ENCODE data around the gene GLIS1. TPM values are rescaled to one million over a fixed set of nuclear protein-coding genes. Genes with fewer than 3 reads are reported as not detected.

The GLIS1 gene
- total RNA-seq, 2 donors from 2014 or later = not detected

GRCh38 chr1:53544728-53545515, 194.0 kb downstream of the GLIS1 start:
- Mint-ChIP-seq H3K9me3 (no peaks in the 10 kb centered on the region), H3K27me3 (ENCODE audit: low read depth) (no peaks in the 10 kb centered on the region), H3K27ac (no peak overlapping the region), H3K36me3 (ENCODE audit: insufficient read depth in 2 of 2) (no peaks in the 10 kb centered on the region), H3K4me1 (ENCODE audit: low read depth) (no peaks in the 10 kb centered on the region), H3K4me3 (no peak overlapping the region)
- DNase-seq (no peak), ATAC-seq (replicated peaks in 1 of 2) (no peak)

- Mint-ChIP-seq H3K27ac (no peak overlapping the region), H3K4me1 (ENCODE audit: low read depth) (no peaks in the 10 kb centered on the region), H3K27me3 (ENCODE audit: low read depth) (no peaks in the 10 kb centered on the region), H3K36me3 (ENCODE audit: insufficient read depth in 2 of 2) (no peaks in the 10 kb centered on the region), H3K4me3 (no peak overlapping the region), H3K9me3 (no peaks in the 10 kb centered on the region)
- ATAC-seq (replicated peaks in 1 of 2) (no peak), DNase-seq (no peak)
Measured at GRCh38 chr1:53543778-53544695, 194.9 kb downstream of the GLIS1 start.

- ATAC-seq (replicated peaks in 1 of 2) (no peak), DNase-seq (no peak)
- no peaks in the 10 kb centered on the region for H3K4me1 Mint-ChIP-seq (ENCODE audit: low read depth)
- no peaks in the 10 kb centered on the region for H3K27me3 Mint-ChIP-seq (ENCODE audit: low read depth)
- no peaks in the 10 kb centered on the region for H3K9me3 Mint-ChIP-seq
- no peaks in the 10 kb centered on the region for H3K36me3 Mint-ChIP-seq (ENCODE audit: insufficient read depth in 2 of 2)
- H3K4me3 Mint-ChIP-seq = no peak overlapping the region
- H3K27ac Mint-ChIP-seq = no peak overlapping the region
Measured at GRCh38 chr1:53543130-53543777, 195.7 kb downstream of the GLIS1 start.

DNA sequence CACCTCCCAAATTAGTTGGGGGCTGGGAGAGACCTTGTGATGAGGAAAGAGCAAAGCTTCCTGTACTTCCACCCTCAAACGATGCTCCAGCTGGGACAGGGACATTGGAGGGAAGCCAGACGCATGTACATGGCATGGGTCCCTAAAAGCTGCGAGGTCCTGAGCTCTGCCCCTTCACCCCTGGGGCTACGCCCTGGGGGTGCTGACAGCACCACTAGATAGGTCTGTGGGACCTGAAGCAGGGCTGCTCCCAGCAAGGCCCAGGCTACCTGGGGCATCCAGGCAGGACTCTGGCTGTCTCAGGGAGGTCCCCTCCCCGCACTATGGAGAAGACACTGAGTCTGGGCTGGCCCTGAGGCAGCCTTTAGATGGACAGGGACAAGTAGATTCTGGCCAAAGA, 196.4 kb downstream of the GLIS1 start:
- H3K9me3 Mint-ChIP-seq = no peaks in the 10 kb centered on the region
- no peak overlapping the region for H3K27ac Mint-ChIP-seq
- no peaks in the 10 kb centered on the region for H3K27me3 Mint-ChIP-seq (ENCODE audit: low read depth)
- no peak for ATAC-seq (replicated peaks in 1 of 2)
- DNase-seq = no peak
- H3K4me3 Mint-ChIP-seq = no peak overlapping the region
- no peaks in the 10 kb centered on the region for H3K36me3 Mint-ChIP-seq (ENCODE audit: insufficient read depth in 2 of 2)
- no peaks in the 10 kb centered on the region for H3K4me1 Mint-ChIP-seq (ENCODE audit: low read depth)

DNA sequence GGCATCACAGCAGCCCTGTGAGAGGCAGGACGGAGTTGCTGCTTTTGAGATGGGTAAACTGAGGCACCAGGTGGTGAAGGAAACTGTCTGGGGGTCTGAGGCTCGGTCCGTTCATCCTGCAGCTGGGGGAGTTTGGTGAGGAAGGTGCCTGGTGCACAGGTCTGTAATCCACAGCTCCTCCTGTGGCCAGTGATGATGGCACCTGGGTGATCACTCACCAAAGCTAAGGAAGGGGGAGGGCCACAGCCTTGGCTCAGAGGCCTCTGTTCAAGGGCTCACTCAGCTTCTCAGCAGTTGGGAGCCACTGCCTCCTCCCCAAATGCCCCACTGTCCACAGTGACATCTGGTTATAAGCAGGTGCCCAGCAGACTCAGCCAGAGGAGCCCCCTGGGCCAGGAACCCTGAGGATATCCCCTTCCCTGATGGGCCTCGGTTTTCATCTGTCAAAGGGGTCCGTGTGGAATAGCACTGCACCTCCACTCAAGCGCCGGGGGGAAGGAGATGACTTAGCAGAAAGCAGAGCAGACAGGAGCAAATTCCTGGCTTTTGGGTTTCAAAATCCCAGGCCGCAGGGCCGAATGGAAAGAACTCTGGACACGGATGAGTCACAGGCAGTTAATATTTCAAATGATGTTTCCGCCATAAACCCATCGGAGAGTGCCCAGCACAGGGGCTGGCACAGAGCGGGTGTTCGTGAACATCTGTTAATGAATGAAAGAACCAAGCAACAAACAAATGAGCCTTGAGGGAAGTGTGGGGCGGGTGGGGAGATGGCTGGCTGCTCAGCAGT, 197.0 kb downstream of the GLIS1 start:
- no peaks in the 10 kb centered on the region for H3K4me1 Mint-ChIP-seq (ENCODE audit: low read depth)
- H3K36me3 Mint-ChIP-seq (ENCODE audit: insufficient read depth in 2 of 2) = no peaks in the 10 kb centered on the region
- DNase-seq = peak in 1 of 2 donors; percentile 6
- no peak overlapping the region for H3K27ac Mint-ChIP-seq
- H3K4me3 Mint-ChIP-seq = no peak overlapping the region
- no peaks in the 10 kb centered on the region for H3K27me3 Mint-ChIP-seq (ENCODE audit: low read depth)
- ATAC-seq (replicated peaks in 1 of 2) = peak in 1 of 2 donors; percentile 30
- H3K9me3 Mint-ChIP-seq = no peaks in the 10 kb centered on the region

DNA sequence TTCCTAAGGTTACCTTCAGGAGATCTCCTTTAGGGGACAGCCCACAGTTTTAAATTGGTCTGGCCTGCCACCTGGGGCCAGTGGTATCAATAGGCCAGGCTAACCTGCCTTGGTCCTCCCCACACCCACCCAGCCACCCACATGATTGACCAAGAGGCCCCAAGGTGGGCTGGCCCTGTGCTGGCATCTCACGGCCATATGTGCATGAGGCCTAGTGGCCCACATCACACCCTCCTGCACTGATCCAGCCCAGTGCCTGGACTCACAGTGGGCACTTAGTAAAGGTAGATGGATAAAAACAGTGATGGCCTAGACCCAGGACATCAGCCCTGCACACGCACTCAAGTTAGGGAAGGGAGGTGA, 197.7 kb downstream of the GLIS1 start:
- DNase-seq = no peak
- no peak overlapping the region for H3K4me3 Mint-ChIP-seq
- no peaks in the 10 kb centered on the region for H3K27me3 Mint-ChIP-seq (ENCODE audit: low read depth)
- no peak for ATAC-seq (replicated peaks in 1 of 2)
- H3K36me3 Mint-ChIP-seq (ENCODE audit: insufficient read depth in 2 of 2) = no peaks in the 10 kb centered on the region
- H3K27ac Mint-ChIP-seq = no peak overlapping the region
- H3K9me3 Mint-ChIP-seq = no peaks in the 10 kb centered on the region
- H3K4me1 Mint-ChIP-seq (ENCODE audit: low read depth) = no peaks in the 10 kb centered on the region

GRCh38 chr1:53540604-53541262, 198.2 kb downstream of the GLIS1 start:
- DNase-seq = no peak
- Mint-ChIP-seq H3K27ac (no peak overlapping the region), H3K9me3 (no peaks in the 10 kb centered on the region), H3K36me3 (ENCODE audit: insufficient read depth in 2 of 2) (no peaks in the 10 kb centered on the region), H3K4me1 (ENCODE audit: low read depth) (no peaks in the 10 kb centered on the region), H3K4me3 (no peak overlapping the region), H3K27me3 (ENCODE audit: low read depth) (no peaks in the 10 kb centered on the region)
- no peak for ATAC-seq (replicated peaks in 1 of 2)

GRCh38 chr1:53539711-53540603, 199.0 kb downstream of the GLIS1 start:
- H3K4me3 Mint-ChIP-seq = no peak overlapping the region
- H3K36me3 Mint-ChIP-seq (ENCODE audit: insufficient read depth in 2 of 2) = no peaks in the 10 kb centered on the region
- DNase-seq = no peak
- H3K27ac Mint-ChIP-seq = no peak overlapping the region
- H3K27me3 Mint-ChIP-seq (ENCODE audit: low read depth) = no peaks in the 10 kb centered on the region
- no peak for ATAC-seq (replicated peaks in 1 of 2)
- H3K9me3 Mint-ChIP-seq = no peaks in the 10 kb centered on the region
- H3K4me1 Mint-ChIP-seq (ENCODE audit: low read depth) = no peaks in the 10 kb centered on the region

GRCh38 chr1:53539226-53539625, 199.7 kb downstream of the GLIS1 start:
- no peaks in the 10 kb centered on the region for H3K27me3 Mint-ChIP-seq (ENCODE audit: low read depth)

GRCh38 chr1:53536606-53537005, 202.4 kb downstream of the GLIS1 start:
- no peak overlapping the region for H3K4me3 Mint-ChIP-seq
- no peaks in the 10 kb centered on the region for H3K36me3 Mint-ChIP-seq (ENCODE audit: insufficient read depth in 2 of 2)
- DNase-seq = no peak
- no peaks in the 10 kb centered on the region for H3K9me3 Mint-ChIP-seq
- H3K4me1 Mint-ChIP-seq (ENCODE audit: low read depth) = no peaks in the 10 kb centered on the region
- no peak overlapping the region for H3K27ac Mint-ChIP-seq
- no peak for ATAC-seq (replicated peaks in 1 of 2)
- H3K27me3 Mint-ChIP-seq (ENCODE audit: low read depth) = peaks cover 4% of the 10 kb centered on the region

More at GRCh38 chr1:53539226-53539625, 199.7 kb downstream of the GLIS1 start:
- H3K4me3 Mint-ChIP-seq = no peak overlapping the region
- ATAC-seq (replicated peaks in 1 of 2) (no peak), DNase-seq (no peak)
- H3K9me3 Mint-ChIP-seq = no peaks in the 10 kb centered on the region
- H3K27ac Mint-ChIP-seq = no peak overlapping the region
- H3K36me3 Mint-ChIP-seq (ENCODE audit: insufficient read depth in 2 of 2) = no peaks in the 10 kb centered on the region
- H3K4me1 Mint-ChIP-seq (ENCODE audit: low read depth) = no peaks in the 10 kb centered on the region

- no peaks in the 10 kb centered on the region for H3K9me3 Mint-ChIP-seq
- DNase-seq = no peak
Measured at GRCh38 chr1:53535846-53536245, 203.1 kb downstream of the GLIS1 start.

More at GRCh38 chr1:53535846-53536245, 203.1 kb downstream of the GLIS1 start:
- no peaks in the 10 kb centered on the region for H3K36me3 Mint-ChIP-seq (ENCODE audit: insufficient read depth in 2 of 2)
- H3K4me1 Mint-ChIP-seq (ENCODE audit: low read depth) = no peaks in the 10 kb centered on the region
- no peak for ATAC-seq (replicated peaks in 1 of 2)
- H3K27ac Mint-ChIP-seq = no peak overlapping the region
- no peak overlapping the region for H3K4me3 Mint-ChIP-seq
- peaks cover 4% of the 10 kb centered on the region for H3K27me3 Mint-ChIP-seq (ENCODE audit: low read depth)
